Non-pigmented ciliary epithelial cell (primary cell): ENCODE measurements around the gene NPAS2.

ENCODE experiments used
- DNase-seq: peaks from one replicate; pipeline ENCODE4 v3.0.0-alpha.2; 2010; ENCODE audit warnings: low read depth

The NPAS2 gene

DNA sequence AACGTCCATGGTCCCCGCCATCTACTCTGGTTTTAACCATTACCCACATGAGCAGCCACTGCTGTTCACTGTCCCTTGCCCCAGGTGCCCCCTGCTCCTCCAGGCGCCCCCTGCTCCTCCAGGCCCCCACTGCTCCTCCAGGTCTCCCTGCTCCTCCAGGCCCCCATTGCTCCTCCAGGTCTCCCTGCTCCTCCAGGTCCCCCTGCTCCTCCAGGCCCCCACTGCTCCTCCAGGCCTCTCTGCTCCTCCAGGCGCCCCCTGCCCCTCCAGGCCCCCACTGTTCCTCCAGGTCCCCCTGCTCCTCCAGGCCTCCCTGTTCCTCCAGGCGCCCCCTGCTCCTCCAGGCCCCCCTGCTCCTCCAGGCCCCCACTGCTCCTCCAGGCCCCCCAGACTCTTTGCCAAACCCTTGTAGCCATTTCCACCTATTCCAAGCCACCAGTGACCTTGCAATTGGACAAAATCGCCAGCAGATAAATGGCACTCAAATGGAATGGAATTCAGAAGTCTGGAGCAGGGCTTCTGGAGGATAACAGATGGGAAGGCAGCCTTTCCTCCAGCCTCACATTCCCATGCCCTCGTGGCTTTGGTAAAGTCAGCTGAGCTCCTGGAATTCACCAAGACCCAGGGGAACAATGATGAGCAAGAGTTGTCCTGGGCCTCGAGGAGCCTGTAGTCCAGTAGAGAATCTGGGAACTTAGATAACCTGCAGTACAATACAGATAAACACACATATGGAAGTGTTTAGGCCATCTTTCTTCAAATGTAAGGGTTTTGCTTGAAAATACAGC lies 168.9 kb downstream of the NPAS2 start:
- DNase-seq, result no peak

DNA sequence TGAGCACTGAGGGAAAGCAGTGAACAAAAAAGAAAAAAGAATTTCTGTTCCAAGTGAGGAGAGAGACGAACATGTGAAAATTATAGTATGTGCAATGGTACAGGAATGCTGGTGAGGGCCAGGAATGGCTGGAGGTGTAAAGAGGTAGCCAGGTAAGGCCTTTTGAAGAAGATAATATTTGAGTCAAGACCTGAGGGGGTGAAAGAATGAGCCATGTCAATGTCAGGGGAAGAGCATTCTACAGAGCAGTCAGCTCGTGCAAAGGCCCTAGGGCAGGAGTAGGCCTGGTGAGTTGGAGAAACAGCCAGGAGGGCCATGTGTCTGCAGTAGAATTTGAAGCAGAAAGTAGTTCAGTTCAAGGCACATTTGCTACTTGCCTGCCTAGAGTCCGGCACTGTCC lies 169.7 kb downstream of the NPAS2 start:
- no peak for DNase-seq

DNA sequence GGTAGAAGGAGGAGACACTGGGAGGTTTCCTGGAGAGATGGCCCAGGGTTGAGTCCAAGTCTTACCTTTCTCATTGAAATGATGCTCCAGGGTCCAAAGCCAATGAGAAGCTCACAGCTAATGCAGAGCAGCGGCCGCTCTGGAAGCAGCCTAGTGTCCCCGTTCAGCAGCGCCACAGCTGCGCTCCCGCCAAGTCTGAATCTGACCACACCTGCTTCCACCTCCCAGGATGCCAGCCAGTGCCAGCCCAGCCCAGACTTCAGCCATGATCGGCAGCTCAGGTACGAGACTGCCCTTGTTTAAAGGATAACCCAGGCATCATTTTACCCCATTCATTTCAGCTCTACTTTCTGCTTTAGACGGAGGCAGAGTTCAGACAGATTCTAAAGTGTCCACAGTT lies 170.2 kb downstream of the NPAS2 start:
- DNase-seq, result no peak

DNA sequence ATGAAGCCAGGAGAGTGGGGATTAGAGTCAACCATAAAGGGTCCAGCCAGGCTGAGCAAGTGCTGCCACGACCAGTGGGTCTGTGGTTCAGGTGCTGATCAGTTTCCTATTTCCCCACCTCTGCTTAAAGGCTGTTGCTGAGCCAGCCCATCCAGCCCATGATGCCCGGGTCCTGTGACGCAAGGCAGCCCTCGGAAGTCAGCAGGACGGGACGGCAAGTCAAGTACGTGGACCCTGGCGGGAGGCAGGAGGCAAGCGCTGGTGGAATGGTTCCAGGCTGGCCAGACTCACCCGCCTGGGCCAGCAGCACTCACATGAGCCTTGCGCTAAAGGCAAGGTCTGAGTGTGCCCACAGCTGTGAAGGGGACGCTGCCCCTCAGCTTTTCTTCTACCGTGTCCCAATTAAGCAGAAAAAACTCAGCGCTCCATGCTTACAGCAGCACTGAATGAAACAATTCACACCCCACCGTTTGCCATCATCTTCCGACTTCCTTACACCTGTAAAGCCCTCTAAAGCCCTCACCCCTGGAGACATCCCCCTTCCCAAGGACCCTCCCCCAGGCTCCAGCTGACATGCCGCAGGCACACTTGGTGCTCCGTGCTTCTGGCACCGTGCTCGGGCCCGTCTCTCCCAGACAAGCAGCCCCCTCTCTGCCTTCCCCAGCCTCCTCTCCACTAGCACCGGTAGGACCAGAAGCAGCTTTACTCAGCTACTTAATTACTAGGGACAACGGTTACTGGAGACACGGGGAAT lies 170.9 kb downstream of the NPAS2 start:
- DNase-seq, result no peak

DNA sequence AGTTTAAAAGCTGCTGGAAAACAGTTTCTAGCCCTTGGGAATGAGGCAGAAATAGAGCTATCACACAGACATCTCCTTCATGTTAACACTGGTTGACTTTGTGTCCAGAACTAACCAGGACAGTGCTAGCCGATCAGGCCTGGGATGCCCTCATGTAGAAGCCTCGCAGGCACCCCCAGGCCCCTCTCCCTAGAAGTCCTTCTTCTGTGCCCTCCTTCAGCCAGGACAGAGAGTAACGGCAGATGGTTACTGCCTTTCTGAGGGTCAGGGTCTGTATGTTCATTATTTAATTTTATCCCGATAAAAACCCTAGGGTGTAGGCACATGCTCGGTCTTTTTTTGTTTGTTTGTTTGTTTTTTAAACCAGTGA lies 171.4 kb downstream of the NPAS2 start:
- DNase-seq, result no peak

DNA sequence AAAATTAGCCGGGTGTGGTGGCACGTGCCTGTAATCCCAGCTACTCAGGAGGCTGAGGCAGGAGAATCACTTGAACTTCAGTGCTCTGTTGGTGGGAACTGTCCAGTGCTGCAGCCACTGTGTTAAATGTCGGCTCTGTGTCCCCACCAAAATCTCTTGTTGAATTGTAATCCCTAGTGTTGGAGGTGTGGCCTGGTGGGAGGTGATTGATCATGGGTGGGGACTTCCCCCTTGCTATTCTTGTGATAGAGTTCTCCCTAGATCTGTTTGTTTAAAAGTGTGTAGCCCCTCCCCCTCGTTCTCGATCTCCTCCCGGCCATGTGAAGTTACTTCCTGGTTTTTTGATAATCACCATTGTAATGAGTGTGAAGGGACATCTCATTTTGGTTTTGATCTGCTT lies 172.3 kb downstream of the NPAS2 start:
- DNase-seq, result no peak

DNA sequence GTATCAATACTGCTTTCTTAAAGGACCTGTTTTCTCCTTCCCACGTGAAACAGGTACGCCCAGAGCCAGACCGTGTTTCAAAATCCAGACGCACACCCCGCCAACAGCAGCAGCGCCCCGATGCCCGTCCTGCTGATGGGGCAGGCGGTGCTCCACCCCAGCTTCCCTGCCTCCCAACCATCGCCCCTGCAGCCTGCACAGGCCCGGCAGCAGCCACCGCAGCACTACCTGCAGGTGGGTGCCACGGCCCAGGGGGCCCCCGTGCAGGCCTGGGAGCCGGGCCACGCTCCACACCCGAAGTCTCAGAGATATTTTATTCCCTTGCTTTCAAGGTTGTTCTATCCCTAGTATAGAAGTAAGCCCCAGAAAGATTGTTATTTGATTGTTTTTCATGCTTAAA lies 173.4 kb downstream of the NPAS2 start:
- DNase-seq, result no peak

DNA sequence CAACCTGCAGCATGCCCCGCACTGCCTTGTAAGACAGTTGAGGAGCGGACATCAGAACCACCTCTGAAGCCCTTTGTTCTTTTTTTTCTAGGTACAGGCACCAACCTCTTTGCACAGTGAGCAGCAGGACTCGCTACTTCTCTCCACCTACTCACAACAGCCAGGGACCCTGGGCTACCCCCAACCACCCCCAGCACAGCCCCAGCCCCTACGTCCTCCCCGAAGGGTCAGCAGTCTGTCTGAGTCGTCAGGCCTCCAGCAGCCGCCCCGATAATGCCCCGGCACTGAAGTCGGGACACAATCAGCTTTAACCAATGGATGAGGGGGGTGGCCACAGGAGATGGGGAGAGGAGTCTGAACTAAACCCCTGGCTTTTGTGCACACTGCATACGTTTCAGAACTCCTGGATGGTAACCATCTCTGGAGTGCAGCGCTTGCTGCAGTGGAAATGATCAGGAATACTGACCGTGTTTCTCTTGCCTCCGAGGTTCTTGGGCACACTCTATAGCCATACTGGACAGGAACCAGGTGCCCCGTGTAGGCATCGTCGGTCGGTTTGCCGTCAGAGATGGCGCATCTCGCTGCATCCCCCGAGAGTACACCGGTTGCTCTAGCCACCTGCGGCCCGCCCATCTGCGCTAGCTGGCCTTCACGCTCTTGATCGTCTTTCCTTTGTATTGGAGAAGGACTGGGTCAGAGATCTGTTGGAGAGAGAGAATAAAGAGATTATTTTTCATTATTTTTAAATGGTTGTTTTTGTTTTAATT lies 175.6 kb downstream of the NPAS2 start:
- no peak for DNase-seq

DNA sequence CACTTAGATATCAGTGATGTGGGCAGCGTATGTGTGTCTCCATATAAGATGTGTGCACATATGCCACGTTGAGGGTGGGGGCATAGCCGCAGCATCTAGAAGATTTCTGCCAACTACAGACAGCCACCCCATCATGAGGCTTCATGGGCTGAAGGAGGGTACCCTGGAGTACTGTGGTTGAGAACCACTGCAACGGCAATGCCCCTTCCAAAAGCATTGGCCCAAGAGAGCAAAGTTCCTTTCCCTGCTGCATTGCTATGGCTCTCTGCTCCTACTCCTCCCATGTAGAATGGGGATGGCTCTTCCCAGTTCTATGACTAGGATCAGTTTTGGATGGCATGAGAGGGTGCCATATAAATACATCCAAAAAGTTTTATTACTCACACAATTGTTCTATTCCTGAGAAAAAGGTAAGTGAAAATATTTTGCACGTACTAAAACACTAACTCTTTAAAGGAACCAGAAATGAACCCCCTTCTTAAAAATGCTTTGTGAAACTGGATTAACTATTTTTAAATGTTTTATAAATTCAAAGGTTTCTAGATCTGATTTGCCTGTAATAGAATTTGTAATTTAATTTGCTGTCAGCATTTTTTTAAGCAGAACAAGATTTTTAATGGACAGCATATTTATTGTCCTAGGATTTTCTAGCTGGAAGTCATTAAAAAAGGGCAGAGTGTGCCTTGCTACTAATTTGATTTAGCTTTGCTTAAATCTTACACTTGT lies 177.7 kb downstream of the NPAS2 start:
- DNase-seq, result no peak

DNA sequence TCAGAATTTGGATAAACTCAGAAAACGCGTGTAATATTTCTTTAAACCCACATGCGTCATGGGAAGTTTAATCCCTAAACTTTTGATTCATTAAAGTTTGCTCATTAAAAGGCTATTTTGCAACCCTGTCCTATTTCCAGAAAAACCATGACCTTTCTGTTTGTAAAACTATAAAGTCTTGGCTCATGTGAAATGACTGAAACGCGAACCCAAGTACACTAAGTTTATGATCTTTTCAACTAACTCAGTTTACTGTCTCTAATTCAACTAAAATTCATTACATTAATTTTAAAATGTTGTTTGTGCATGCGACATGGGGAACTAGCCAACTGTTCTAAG lies 178.3 kb downstream of the NPAS2 start:
- no peak for DNase-seq

DNA sequence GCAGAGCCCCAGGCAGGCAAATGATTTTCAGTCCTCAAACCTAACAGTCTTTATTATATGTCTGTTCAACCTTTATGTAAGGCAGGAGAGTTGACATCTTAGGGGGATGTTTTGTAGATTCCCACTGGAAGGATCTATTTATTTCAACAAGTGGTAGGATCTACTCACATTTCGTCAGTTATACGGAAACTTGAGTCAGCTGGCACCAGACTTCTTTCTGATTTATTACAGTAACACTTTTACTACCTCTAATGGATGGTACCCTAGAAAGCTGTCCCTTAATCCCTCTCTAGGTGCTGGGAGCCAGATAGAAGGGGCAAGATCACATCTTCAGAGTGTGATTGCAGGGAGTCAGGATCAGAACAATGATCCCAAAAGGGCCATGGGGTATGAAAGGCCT lies 180.1 kb downstream of the NPAS2 start:
- no peak for DNase-seq

DNA sequence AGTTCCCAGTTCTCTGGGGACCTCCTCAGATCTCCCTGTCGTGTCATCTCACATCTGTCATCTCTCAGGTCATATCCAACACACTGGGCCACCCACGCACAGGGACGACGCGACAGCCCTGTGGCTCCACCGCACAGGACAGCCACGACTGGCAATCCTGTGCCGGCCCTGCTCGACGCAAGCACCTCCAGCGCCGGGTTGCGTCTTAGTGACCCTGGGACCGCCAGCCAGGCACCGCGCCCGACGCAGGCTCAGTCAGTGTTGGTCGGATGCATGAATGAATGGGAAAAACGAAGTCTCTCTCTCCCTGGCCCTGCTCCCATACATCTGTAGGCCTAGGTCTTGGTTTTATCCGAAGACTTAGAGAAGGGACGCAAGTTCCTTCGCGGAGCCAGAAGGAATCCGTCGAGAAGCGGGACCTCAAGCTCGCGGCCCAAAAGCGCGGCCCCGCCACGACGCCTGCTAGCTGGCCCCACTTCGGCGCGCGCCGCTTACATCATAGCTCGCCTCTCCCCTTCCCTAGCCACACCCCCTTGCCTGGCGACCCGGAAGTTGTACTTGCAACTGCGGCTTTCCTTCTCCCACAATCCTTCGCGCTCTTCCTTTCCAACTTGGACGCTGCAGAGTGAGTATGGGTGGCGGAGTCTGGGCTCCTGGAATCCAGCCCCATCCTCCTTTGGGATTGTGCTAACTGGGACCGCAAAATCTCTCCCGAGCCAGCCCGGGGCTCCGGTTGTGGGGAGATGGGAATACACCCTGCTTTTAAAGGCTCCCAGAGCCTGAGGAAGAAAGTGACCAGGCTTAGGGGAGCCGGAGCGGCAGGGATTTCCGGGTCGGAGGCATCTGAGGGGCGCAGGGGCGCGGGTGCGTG lies 182.0 kb downstream of the NPAS2 start, which contains the start of gene RPL31:
RPL31 (plus strand) TSS at position 599 of the 871 bp plus-strand sequence. CDS start 413 bp downstream, outside the sequence.
- DNase-seq, result peak; percentile 88

DNA sequence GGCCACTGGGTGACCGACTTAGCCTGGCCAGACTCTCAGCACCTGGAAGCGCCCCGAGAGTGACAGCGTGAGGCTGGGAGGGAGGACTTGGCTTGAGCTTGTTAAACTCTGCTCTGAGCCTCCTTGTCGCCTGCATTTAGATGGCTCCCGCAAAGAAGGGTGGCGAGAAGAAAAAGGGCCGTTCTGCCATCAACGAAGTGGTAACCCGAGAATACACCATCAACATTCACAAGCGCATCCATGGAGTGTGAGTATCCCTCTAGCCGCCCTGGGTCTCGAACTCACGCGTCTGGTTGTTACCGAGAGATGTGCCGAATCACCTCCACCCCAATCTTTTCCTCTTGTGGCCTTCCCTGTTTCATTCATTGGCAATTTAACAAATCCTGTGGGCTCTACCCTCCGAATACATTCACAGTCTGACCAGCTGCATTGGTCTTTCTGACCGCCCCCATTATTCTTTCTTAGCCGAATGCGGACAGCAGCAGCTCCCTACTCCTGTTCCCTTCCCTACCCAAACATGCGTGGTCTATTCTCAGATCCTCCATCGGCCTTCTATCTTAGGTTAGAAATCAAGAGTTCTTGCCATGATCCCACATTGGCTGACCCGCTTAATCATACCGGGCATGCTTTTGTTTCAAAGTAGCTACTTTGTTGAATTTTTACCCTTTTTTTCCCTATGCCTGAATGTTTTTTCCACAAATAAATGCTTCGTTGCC lies 182.8 kb downstream of the NPAS2 start:
- DNase-seq, result no peak

DNA sequence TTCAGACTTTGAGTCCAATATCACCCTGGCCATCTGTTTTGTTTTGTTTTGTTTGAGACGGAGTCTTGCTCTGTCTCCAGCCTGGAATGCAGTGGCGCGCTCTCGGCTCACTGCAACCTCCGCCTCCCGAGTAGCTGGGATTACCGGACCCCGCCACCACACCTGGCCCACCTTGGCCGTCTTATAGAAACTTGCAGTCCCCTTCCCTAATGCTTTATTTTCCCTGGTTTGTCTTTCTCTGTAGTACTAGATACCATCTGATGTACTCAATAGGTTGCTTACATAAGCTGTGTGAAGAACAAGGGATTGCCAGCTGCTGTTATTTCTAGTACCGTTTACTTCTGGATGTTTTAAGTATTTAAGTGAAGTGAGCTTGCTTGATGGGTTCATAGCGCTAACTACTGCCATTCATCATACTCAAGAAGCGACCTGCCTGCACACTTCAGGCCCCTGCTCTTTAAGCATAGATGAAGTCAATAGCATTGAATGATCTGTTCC lies 183.4 kb downstream of the NPAS2 start:
- DNase-seq, result no peak

DNA sequence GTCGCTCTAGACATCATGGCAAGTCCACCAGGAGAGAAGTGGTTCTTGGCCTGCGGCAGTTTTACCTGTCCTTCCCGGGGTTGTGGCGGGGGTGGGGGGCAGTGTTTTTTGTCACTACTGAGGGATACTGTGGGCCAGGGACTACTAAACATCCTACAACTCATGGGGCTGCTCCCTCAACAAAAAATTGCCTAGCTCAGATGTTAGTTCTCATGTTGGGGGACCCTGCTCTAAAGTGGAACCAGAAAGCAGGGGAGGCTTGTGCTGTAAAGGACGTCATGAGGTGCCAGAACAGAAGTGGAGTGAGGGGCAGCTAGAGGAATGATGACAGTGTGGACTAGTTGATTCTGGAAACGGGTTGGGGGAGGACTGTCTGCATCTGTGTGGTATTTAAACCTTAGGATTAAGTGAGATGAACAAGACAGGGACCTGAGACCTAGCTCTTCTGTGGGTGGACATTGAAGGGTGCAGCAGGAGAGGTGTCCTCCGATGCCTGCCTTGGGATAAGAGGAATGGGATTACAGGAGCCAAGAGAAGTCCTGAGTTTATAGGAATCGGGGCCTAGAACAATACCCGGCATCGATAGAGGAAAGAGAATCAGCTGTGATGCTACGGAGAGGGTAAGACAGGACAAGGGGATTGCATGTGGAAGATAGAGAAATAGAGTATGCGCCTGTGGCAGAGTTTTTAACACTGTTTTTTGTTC lies 184.8 kb downstream of the NPAS2 start:
- DNase-seq, result no peak

DNA sequence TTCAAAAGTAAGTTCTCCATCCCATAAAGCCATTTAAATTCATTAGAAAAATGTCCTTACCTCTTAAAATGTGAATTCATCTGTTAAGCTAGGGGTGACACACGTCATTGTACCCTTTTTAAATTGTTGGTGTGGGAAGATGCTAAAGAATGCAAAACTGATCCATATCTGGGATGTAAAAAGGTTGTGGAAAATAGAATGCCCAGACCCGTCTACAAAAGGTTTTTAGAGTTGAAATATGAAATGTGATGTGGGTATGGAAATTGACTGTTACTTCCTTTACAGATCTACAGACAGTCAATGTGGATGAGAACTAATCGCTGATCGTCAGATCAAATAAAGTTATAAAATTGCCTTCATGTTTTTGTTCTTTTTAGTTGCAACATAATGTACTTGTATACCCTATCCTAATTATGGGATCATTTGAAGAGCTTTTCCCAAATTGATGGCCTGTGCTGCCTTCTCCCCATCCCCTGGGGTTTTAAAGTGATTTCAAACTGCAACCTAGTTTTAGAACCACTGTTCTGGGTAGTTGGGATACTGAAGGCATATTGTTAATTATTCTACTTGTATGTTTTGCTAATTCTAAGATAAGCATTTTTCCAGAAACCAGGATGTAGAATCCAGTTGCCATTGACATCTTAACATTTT lies 186.3 kb downstream of the NPAS2 start:
- no peak for DNase-seq

DNA sequence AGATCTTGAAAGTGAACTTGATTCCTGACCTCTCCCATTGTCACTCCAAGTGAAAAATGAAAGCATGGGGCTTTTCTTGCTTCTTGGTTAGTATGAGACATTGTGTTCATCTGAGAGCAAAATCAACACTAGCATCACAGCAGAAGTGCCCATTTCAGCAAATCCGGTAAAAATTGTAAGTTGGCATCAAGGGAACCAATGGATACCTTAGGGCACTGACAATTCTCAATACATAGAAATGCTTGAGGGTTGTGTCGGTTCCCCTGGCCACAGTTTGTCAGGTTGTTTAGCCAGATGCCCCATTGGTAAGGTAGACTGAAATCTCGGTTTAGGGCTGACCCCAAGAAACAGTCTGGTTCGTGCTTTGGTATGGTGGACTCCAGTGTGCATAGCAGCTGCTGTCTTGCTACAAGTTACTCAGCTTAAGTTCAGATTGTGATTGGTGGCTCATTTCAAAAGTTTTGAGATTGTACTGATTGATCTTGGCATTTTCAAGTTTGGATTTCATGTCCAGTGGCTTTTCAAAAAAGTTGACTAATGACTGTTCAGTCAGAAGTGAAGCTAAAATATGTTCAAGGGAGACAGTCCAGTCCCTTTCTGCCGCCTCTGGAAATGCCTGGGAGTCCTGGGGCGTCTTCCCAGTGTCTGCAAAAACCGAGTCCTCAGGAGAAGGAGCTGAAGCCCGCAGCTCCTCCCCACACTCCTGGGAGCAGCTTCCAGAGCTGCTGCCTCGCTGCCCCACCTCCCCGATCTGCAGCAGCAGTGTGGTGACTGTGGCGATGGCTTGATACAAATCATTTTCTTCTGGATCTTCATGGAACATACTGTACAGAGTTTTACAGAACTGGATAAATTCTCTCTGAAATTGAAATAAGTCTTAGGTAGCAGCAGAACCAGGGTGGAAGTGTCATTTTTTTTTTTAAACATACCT lies 187.7 kb downstream of the NPAS2 start:
- no peak for DNase-seq

DNA sequence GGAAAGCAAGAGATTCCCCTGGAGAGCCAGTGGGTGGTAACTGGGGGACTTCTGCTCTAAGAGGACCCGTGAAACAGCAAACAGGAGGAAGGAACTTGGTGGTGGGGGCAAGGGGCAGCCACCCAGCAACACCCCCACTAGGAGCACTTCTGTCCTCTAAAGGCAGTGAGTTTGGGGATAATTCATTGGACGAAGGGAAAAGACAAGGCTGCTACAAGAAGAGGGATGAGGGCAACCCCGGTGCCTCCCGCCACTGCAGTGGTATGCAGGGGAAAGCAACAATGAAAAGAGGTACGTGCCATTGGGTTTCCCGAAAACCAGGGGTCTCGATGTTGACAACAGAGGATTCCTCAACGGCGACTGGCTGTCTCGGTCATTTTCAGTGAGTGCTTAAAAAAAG lies 191.2 kb downstream of the NPAS2 start:
- DNase-seq, result no peak
